ENCODE results near the gene C1QTNF12.

Gene C1QTNF12

GRCh38 chr1:1208713-1209433, 37.6 kb downstream of the C1QTNF12 start:
- peak; percentile 13 for DNase-seq

GRCh38 chr1:1207571-1207892, 39.0 kb downstream of the C1QTNF12 start:
- Histone ChIP-seq H3K27me3 (peaks cover 20% of the 10 kb centered on the region), H3K9me3 (no peaks in the 10 kb centered on the region), H3K4me1 (no peaks in the 10 kb centered on the region), H3K4me3 (ENCODE audit: low read depth, low read length) (no peak overlapping the region), H3K36me3 (no peaks in the 10 kb centered on the region)
- DNase-seq: no peak
- TF ChIP-seq CTCF (IDR thresholded peaks at IDR 0.05; ENCODE audit: low read depth, low read length): no peak

More at GRCh38 chr1:1208713-1209433, 37.6 kb downstream of the C1QTNF12 start:
- no peak for TF ChIP-seq CTCF (IDR thresholded peaks at IDR 0.05; ENCODE audit: low read depth, low read length)
- no peaks in the 10 kb centered on the region for H3K9me3 ChIP-seq
- H3K4me3 ChIP-seq (ENCODE audit: low read depth, low read length): no peak overlapping the region
- peaks cover 20% of the 10 kb centered on the region for H3K27me3 ChIP-seq
- no peaks in the 10 kb centered on the region for H3K36me3 ChIP-seq
- H3K4me1 ChIP-seq: no peaks in the 10 kb centered on the region

GRCh38 chr1:1206966-1207531, 39.5 kb downstream of the C1QTNF12 start:
- TF ChIP-seq CTCF (IDR thresholded peaks at IDR 0.05; ENCODE audit: low read depth, low read length): no peak
- Histone ChIP-seq H3K36me3 (no peaks in the 10 kb centered on the region), H3K4me3 (ENCODE audit: low read depth, low read length) (no peak overlapping the region), H3K9me3 (no peaks in the 10 kb centered on the region), H3K4me1 (no peaks in the 10 kb centered on the region), H3K27me3 (peaks cover 20% of the 10 kb centered on the region)
- peak; percentile 12 for DNase-seq

- H3K4me3 ChIP-seq (ENCODE audit: low read depth, low read length): no peak within 1 kb of the TSS
- H3K27me3 ChIP-seq: peaks cover 20% of the 10 kb centered on the region
- H3K4me1 ChIP-seq: no peaks in the 10 kb centered on the region
- H3K9me3 ChIP-seq: no peaks in the 10 kb centered on the region
- no peak for TF ChIP-seq CTCF (IDR thresholded peaks at IDR 0.05; ENCODE audit: low read depth, low read length)
- peak; percentile 11 for DNase-seq
- no peaks in the 10 kb centered on the region for H3K36me3 ChIP-seq
Observed at GRCh38 chr1:1206376-1206965, 40.1 kb downstream of the C1QTNF12 start, which contains the start of gene TNFRSF18. TSS of gene TNFRSF18 (minus strand) at chr1:1206592. CDS start at chr1:1206571, 21 bp downstream.

GRCh38 chr1:1205769-1206375, 40.6 kb downstream of the C1QTNF12 start:
- Histone ChIP-seq H3K4me1 (no peaks in the 10 kb centered on the region), H3K4me3 (ENCODE audit: low read depth, low read length) (no peak overlapping the region)
- peak; percentile 11 for DNase-seq

More at GRCh38 chr1:1205769-1206375, 40.6 kb downstream of the C1QTNF12 start:
- H3K9me3 ChIP-seq: no peaks in the 10 kb centered on the region
- H3K36me3 ChIP-seq: no peaks in the 10 kb centered on the region
- peaks cover 26% of the 10 kb centered on the region for H3K27me3 ChIP-seq
- TF ChIP-seq CTCF (IDR thresholded peaks at IDR 0.05; ENCODE audit: low read depth, low read length): no peak

All from BE2C (cell line).